PFSK-1 (cell line): ENCODE data around the gene LRBA.

Experiments
- FOXP2 ChIP-seq: optimal IDR thresholded peaks from 2 replicates; pipeline ENCODE3; 2011; ENCODE audit warnings: borderline replicate concordance, control low read depth, inconsistent platforms; ENCODE audit not compliant: insufficient read depth; ENCODE audit errors: extremely low read length, extremely low read depth
- POLR2AphosphoS5 ChIP-seq: IDR thresholded peaks from 2 replicates; pipeline ENCODE4 v1.6.1; 2012; ENCODE audit warnings: low read depth, mild to moderate bottlenecking, control low read depth, low read length, moderate library complexity
- REST ChIP-seq, 2 experiments: IDR thresholded peaks; 2 replicates each; pipeline versions ENCODE4 v1.6.1 to v1.8.0; 2011 to 2012; ENCODE audit warnings: low read depth in 2 of 2, low read length in 2 of 2, control low read depth in 1 of 2, inconsistent platforms in 1 of 2, mild to moderate bottlenecking in 1 of 2, moderate library complexity in 1 of 2; ENCODE audit not compliant: insufficient read depth in 1 of 2
- SIN3A ChIP-seq: IDR thresholded peaks from 2 replicates; pipeline ENCODE4 v1.6.1; 2012; ENCODE audit warnings: mild to moderate bottlenecking, low read length, moderate library complexity, borderline replicate concordance; ENCODE audit not compliant: insufficient read depth
- TAF1 ChIP-seq: IDR thresholded peaks from 2 replicates; pipeline ENCODE4 v1.6.1; 2012; ENCODE audit warnings: low read length, control low read depth, borderline replicate concordance; ENCODE audit not compliant: insufficient read depth

The LRBA gene

GRCh38 chr4:151000747-151001429, 14.2 kb downstream of the LRBA start:
- TF ChIP-seq TAF1 (no peak), REST (IDR thresholded peaks at IDR 0.05; ENCODE audit: insufficient read depth in 1 of 2, low read depth in 2 of 2, low read length in 2 of 2) (no peak), SIN3A (no peak), POLR2AphosphoS5 (no peak), FOXP2 (no peak)

GRCh38 chr4:150999086-150999485, 16.0 kb downstream of the LRBA start:
- no peak for TF ChIP-seq FOXP2
- no peak for TF ChIP-seq REST (IDR thresholded peaks at IDR 0.05; ENCODE audit: insufficient read depth in 1 of 2, low read depth in 2 of 2, low read length in 2 of 2)
- TF ChIP-seq TAF1: no peak
- no peak for TF ChIP-seq POLR2AphosphoS5
- TF ChIP-seq SIN3A: no peak

- TF ChIP-seq SIN3A (no peak), POLR2AphosphoS5 (no peak), REST (IDR thresholded peaks at IDR 0.05; ENCODE audit: insufficient read depth in 1 of 2, low read depth in 2 of 2, low read length in 2 of 2) (no peak), TAF1 (no peak), FOXP2 (no peak)
Observed at GRCh38 chr4:150997141-150997540, 17.9 kb downstream of the LRBA start.

- no peak for TF ChIP-seq POLR2AphosphoS5
- TF ChIP-seq REST (IDR thresholded peaks at IDR 0.05; ENCODE audit: insufficient read depth in 1 of 2, low read depth in 2 of 2, low read length in 2 of 2): no peak
- no peak for TF ChIP-seq SIN3A
- TF ChIP-seq TAF1: no peak
Observed at GRCh38 chr4:150994721-150995120, 20.4 kb downstream of the LRBA start.

GRCh38 chr4:150990993-150991392, 24.1 kb downstream of the LRBA start:
- TF ChIP-seq FOXP2: no peak
- TF ChIP-seq POLR2AphosphoS5: no peak
- no peak for TF ChIP-seq SIN3A
- no peak for TF ChIP-seq REST (IDR thresholded peaks at IDR 0.05; ENCODE audit: insufficient read depth in 1 of 2, low read depth in 2 of 2, low read length in 2 of 2)
- TF ChIP-seq TAF1: no peak
